Putamen (tissue), 1 donor: ENCODE data around the gene INMT.

Experiments
- DNase-seq: peaks from one replicate; pipeline ENCODE4 v3.0.0-alpha.2; 2016; ENCODE audit warnings: low spot score

INMT gene

DNA sequence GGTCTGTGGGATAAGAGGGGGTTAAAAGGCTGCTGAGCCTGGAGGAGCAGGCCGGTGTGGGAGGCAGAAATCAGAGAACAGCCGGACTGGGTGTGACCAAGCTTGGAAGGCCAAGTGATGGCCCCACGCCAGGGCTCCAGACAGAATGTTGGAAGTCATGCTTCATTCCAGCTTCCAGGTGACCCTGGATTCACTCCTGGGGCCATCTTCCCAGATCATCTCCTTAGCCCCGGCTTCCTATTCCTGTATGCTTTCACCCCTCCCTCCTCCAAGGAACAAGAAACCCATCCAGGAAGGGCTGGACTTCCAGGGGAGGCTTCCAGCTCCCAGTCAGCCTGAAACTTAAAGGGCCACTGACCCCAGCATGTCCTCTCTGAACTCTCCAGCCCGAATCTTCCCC lies 1.0 kb downstream of the INMT start:
- no peak for DNase-seq

- DNase-seq: no peak
Observed at GRCh38 chr7:30754315-30754877, 2.5 kb downstream of the INMT start.

DNA sequence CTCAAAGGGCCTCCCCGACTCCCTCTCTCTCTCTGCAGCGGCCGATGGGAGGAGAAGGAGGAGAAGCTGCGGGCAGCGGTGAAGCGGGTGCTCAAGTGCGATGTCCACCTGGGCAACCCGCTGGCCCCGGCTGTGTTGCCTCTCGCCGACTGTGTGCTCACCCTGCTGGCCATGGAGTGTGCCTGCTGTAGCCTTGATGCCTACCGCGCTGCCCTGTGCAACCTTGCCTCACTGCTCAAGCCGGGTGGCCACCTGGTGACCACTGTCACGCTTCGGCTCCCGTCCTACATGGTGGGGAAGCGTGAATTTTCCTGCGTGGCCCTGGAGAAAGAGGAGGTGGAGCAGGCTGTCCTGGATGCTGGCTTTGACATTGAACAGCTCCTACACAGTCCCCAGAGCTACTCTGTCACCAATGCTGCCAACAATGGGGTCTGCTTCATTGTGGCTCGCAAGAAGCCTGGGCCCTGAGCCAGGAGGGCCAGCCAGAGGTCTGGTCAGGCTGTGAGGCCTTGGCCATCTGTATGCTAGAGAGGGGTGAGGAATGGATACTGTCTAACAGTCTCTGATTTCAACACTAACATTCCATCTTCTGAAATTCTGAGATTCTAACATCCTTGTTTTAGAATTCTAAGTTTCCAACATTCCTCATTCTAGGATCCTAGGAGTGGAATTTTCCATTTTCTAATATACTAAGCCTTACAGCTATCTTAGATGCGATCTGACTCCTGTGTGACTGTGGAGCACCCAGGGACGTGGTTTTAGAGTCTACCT lies 3.6 kb downstream of the INMT start:
- DNase-seq: no peak

- no peak for DNase-seq
Observed at GRCh38 chr7:30757342-30757692, 5.4 kb downstream of the INMT start.

- DNase-seq: no peak
Observed at GRCh38 chr7:30760514-30761213, 8.7 kb downstream of the INMT start.

GRCh38 chr7:30761214-30762156 lies 9.6 kb downstream of the INMT start:
- DNase-seq: no peak

DNA sequence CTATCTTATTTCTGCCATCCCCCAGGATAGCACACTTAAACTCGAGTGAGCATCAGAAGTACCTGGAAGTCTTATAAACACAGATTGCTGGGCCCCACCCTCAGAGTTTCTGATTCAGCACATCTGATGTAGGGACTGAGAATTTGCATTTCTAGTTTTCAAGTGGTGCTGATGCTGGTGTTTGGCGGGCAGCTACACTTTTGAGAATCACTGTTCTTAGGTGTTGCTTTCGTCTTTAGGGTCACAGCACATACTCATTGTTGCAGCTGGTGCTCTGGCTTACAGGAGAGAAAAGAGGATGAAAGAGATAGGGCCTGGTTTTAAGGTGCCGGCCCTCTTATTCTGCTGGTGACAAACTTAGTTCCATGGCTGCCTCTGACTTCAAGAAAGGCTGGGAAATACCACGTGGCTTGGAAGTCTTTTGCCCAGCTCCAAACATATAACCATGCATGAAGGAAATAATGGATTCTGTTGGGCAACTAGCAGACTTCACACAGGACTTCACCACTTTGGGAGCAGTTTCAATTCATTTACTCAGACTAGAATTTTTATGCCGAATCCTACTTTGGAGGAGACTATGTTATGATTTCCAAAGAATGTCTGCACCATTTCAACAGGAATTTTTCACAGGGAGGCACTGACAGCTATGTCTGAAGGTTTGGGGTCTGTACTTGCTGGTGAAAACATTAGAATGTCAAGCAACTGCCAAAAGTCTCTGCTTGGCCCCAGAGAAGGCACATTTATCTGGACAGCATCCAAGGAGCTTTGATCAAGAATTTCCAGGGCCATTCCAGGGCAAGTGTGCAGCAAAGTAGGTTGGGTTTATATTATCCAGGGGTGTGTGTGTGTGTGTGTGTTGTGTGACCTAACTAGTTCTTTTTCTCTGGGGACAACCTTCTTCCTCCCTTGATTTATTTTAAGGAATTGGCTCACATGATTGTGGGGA lies 12.4 kb downstream of the INMT start:
- DNase-seq: no peak

- DNase-seq: no peak
Observed at GRCh38 chr7:30765408-30765807, 13.5 kb downstream of the INMT start.

- DNase-seq: no peak
Observed at GRCh38 chr7:30770845-30771173, 18.9 kb downstream of the INMT start.

GRCh38 chr7:30771174-30771879 lies 19.4 kb downstream of the INMT start, which contains the start of gene MINDY4:
Gene MINDY4, plus strand, starts transcription at chr7:30771417. Its CDS starts 77 bp downstream, at chr7:30771494.
- DNase-seq: peak; percentile 80

DNA sequence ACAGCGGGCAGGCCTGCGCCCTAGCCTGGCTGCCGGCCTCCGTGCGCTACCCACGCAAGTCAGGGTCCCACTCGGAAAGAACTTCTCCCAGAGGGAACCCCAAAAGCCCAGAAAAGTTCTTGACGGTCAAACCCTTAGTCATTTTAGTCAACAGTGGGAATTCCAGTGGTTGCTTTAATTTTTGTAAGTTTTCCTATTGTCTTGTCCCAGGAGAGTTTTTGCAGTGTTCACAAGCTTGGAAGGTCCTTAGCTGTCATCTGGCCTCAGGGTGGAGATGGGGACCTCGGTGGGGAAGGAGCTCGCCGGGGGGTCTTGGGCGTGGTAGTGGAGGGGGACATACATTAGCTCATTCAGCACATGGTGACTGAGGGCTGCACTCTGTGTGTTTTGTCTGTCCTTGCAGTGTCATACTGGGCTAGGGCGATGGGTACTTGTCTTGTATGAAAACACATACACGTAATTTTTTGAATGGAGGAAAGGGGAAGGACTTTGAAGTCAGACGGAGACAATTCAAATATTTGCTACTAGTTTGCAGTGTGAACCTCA lies 20.0 kb downstream of the INMT start:
- DNase-seq: no peak

GRCh38 chr7:30772984-30773383 lies 21.0 kb downstream of the INMT start:
- DNase-seq: no peak

GRCh38 chr7:30775992-30776391 lies 24.1 kb downstream of the INMT start:
- DNase-seq: no peak

DNA sequence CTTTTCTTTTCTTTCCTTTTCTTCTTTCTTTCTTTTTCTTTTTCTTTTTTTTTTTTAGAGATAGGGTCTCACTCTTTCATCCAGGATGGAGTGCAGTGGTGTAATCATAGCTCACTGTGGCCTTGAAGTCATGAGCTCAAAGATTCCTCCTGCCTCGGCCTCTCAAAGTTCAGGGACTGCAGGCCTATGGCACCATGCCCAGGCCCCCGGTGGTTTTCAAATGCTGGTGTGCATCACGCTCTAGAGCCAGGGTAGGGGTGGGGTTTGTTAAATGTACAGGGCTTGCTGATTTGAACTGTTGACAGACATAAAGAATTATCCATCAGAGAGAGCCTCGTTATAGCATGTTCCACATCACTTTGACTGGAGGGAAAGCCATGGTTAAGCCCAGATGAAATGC lies 25.0 kb downstream of the INMT start:
- no peak for DNase-seq

GRCh38 chr7:30778255-30779025 lies 26.5 kb downstream of the INMT start:
- DNase-seq: peak; percentile 79

DNA sequence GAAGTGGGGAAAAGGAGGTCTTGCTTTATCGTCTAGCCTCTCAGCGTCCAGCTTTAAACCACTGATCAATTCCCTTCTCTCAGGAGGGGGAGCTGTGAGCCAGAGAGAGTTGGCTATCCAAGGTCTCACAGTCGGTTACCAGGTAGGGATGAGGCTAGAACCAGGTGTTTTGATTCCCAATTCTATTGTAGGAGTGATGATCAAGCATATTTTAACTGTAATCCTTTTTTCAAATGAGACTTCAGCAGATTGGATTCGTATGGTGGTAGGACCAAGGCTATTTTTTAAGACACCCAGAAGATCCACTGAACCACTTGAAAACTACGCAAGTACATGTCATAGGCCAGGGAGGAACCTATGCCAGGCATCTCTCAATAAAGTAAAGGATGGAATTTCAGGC lies 27.6 kb downstream of the INMT start:
- DNase-seq: no peak

GRCh38 chr7:30780941-30781340 lies 29.0 kb downstream of the INMT start:
- no peak for DNase-seq

DNA sequence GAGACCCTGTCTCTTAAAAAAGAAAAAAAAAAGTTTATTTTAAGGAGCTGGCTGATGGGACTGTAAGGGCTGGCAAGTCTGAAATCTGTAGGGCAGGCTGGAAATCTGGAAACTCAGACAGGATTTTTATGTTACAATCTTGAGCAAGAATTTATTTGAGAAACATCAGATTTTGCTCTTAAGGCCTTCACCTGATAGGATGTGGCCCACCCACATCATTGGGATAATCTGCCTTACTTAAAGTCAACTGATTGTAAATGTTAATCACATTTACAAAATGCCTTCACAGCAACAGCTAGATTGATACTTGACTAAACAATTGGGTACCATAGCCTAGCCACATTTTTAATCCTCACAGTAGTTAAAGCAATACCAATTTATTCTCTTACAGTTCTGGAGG lies 30.8 kb downstream of the INMT start:
- DNase-seq: no peak

DNA sequence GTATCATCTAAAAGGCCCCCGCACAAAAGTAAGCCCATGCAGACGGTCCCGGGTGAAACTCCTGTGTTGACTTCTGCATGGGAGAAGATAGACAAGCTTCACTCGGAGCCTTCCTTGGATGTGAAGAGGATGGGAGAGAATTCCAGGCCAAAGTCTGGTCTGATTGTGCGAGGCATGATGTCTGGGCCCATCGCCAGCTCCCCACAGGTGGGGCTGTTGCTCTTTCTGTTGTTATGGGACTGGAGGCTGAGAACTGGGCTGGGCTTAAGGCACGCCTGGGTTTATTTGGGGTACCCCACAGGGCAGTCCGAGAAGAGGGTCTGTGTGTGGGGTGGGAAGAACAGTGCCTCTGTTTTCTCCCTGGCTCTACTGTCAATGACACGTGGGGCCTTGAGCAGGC lies 33.9 kb downstream of the INMT start:
- DNase-seq: no peak
